H1 (cell line): ENCODE results near the gene TNFSF4. TPM values are rescaled to one million over a fixed set of nuclear protein-coding genes. Genes with fewer than 3 reads are reported as not detected.

Source experiments
- EGR1 ChIP-seq: IDR thresholded peaks from 2 replicates; pipeline ENCODE4 v1.6.1; 2011; ENCODE audit warnings: low read depth, low read length, borderline replicate concordance
- MAFK ChIP-seq: IDR thresholded peaks from 2 replicates; pipeline ENCODE4 v1.6.1; 2012; ENCODE audit warnings: low read depth, mild to moderate bottlenecking, improper control_type of control experiment, low read length
- POLR2AphosphoS5 ChIP-seq: IDR thresholded peaks from 2 replicates; pipeline ENCODE4 v1.6.1; 2011; ENCODE audit warnings: low read depth, low read length
- RAD21 ChIP-seq, 2 experiments: IDR thresholded peaks in 1 of 2; conservative IDR thresholded peaks in 1 of 2; 2 replicates each; pipeline ENCODE4 v1.6.1; 2011; ENCODE audit warnings: low read depth in 2 of 2, low read length in 2 of 2, improper control_type of control experiment in 1 of 2, inconsistent platforms in 1 of 2, mild to moderate bottlenecking in 1 of 2, moderate library complexity in 1 of 2
- SIN3A ChIP-seq, 2 experiments: IDR thresholded peaks in 1 of 2; conservative IDR thresholded peaks in 1 of 2; 2 replicates each; pipeline ENCODE4 v1.6.1; 2011 to 2012; ENCODE audit warnings: low read length in 2 of 2, improper control_type of control experiment in 1 of 2, low read depth in 1 of 2, mild to moderate bottlenecking in 1 of 2
- SP4 ChIP-seq: IDR thresholded peaks from 2 replicates; pipeline ENCODE4 v1.6.1; 2012; ENCODE audit warnings: low read length, inconsistent platforms
- TCF12 ChIP-seq: IDR thresholded peaks from 2 replicates; pipeline ENCODE4 v1.6.1; 2011; ENCODE audit warnings: low read depth, mild to moderate bottlenecking, low read length
- polyA plus RNA-seq, 7 experiments: library from polyadenylated mRNA; depleted of rRNA in 3 of 7; stranded (reverse) in 5 of 7; unstranded in 2 of 7; fragments of >200 nt in 5 of 7; fragments of 200-250 nt in 2 of 7; gene quantifications; 1 replicate in 5 of 7; 2 replicates in 1 of 7; 4 replicates in 1 of 7; pipeline versions ENCODE4 v1.2.1 to v1.2.3, GENCODE V29; 2011 to 2013; ENCODE audit warnings: missing spikeins in 2 of 7, mixed read lengths in 2 of 7
- total RNA-seq: library from RNA; stranded (reverse); fragmentation: NEBNext Ultra II Directional; extraction: Animal tissue kit (Norgen Biotek cat#: 25700); gene quantifications from 2 replicates; pipeline ENCODE4 v1.2.1, GENCODE V29; 2021
- TF ChIP-seq, protein P1 (sequence below): fragments of 300-600 bp; sonication (generic); IDR thresholded peaks from 2 replicates; pipeline ENCODE4 v1.7.1; 2012; ENCODE audit warnings: low read length, moderate library complexity, mild to moderate bottlenecking, inconsistent platforms; ENCODE audit not compliant: insufficient replicate concordance

Gene TNFSF4
- total and polyA plus RNA-seq, 2 of the 8 experiments (the other 6 are each of a cell fraction or from before 2014, with no cell fraction given) = 0.54 to 0.63 TPM

DNA sequence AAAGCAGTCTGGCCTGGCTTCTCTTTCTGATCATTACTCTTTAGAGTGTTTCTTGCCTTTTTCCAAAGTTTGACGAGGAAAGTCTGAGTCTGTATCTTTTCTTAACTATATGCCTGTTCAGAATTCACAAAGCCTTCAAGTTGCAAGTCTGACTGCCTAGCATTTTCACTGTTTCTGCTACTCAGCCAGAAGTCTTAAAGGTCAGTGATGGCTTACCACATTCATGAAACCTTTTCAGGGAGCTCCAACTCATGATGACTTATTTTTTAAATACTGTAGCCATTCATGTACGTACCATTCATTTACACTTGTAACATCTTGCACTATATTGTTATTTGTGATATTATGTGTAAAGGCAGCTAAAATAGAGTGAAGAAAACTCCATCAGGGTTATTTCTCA, 58.2 kb downstream of the TNFSF4 start (continued):
- TF ChIP-seq, protein P1, sequence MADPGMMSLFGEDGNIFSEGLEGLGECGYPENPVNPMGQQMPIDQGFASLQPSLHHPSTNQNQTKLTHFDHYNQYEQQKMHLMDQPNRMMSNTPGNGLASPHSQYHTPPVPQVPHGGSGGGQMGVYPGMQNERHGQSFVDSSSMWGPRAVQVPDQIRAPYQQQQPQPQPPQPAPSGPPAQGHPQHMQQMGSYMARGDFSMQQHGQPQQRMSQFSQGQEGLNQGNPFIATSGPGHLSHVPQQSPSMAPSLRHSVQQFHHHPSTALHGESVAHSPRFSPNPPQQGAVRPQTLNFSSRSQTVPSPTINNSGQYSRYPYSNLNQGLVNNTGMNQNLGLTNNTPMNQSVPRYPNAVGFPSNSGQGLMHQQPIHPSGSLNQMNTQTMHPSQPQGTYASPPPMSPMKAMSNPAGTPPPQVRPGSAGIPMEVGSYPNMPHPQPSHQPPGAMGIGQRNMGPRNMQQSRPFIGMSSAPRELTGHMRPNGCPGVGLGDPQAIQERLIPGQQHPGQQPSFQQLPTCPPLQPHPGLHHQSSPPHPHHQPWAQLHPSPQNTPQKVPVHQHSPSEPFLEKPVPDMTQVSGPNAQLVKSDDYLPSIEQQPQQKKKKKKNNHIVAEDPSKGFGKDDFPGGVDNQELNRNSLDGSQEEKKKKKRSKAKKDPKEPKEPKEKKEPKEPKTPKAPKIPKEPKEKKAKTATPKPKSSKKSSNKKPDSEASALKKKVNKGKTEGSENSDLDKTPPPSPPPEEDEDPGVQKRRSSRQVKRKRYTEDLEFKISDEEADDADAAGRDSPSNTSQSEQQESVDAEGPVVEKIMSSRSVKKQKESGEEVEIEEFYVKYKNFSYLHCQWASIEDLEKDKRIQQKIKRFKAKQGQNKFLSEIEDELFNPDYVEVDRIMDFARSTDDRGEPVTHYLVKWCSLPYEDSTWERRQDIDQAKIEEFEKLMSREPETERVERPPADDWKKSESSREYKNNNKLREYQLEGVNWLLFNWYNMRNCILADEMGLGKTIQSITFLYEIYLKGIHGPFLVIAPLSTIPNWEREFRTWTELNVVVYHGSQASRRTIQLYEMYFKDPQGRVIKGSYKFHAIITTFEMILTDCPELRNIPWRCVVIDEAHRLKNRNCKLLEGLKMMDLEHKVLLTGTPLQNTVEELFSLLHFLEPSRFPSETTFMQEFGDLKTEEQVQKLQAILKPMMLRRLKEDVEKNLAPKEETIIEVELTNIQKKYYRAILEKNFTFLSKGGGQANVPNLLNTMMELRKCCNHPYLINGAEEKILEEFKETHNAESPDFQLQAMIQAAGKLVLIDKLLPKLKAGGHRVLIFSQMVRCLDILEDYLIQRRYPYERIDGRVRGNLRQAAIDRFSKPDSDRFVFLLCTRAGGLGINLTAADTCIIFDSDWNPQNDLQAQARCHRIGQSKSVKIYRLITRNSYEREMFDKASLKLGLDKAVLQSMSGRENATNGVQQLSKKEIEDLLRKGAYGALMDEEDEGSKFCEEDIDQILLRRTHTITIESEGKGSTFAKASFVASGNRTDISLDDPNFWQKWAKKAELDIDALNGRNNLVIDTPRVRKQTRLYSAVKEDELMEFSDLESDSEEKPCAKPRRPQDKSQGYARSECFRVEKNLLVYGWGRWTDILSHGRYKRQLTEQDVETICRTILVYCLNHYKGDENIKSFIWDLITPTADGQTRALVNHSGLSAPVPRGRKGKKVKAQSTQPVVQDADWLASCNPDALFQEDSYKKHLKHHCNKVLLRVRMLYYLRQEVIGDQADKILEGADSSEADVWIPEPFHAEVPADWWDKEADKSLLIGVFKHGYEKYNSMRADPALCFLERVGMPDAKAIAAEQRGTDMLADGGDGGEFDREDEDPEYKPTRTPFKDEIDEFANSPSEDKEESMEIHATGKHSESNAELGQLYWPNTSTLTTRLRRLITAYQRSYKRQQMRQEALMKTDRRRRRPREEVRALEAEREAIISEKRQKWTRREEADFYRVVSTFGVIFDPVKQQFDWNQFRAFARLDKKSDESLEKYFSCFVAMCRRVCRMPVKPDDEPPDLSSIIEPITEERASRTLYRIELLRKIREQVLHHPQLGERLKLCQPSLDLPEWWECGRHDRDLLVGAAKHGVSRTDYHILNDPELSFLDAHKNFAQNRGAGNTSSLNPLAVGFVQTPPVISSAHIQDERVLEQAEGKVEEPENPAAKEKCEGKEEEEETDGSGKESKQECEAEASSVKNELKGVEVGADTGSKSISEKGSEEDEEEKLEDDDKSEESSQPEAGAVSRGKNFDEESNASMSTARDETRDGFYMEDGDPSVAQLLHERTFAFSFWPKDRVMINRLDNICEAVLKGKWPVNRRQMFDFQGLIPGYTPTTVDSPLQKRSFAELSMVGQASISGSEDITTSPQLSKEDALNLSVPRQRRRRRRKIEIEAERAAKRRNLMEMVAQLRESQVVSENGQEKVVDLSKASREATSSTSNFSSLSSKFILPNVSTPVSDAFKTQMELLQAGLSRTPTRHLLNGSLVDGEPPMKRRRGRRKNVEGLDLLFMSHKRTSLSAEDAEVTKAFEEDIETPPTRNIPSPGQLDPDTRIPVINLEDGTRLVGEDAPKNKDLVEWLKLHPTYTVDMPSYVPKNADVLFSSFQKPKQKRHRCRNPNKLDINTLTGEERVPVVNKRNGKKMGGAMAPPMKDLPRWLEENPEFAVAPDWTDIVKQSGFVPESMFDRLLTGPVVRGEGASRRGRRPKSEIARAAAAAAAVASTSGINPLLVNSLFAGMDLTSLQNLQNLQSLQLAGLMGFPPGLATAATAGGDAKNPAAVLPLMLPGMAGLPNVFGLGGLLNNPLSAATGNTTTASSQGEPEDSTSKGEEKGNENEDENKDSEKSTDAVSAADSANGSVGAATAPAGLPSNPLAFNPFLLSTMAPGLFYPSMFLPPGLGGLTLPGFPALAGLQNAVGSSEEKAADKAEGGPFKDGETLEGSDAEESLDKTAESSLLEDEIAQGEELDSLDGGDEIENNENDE = no peak
- no peak for TF ChIP-seq SIN3A (conservative IDR thresholded peaks at IDR 0.05 in 1 of 2, IDR thresholded peaks at IDR 0.05 in 1 of 2; ENCODE audit: low read depth in 1 of 2, low read length in 2 of 2)
- no peak for TF ChIP-seq MAFK
- no peak for TF ChIP-seq POLR2AphosphoS5
- TF ChIP-seq TCF12 = no peak
- TF ChIP-seq SP4 = no peak
- TF ChIP-seq EGR1 = no peak
- TF ChIP-seq RAD21 (IDR thresholded peaks at IDR 0.05 in 1 of 2, conservative IDR thresholded peaks at IDR 0.05 in 1 of 2; ENCODE audit: low read depth in 2 of 2, low read length in 2 of 2) = no peak
